ENCODE measurements around the gene WSB1. TPM values are rescaled to one million over a fixed set of nuclear protein-coding genes. Genes with fewer than 3 reads are reported as not detected.

Gene WSB1
- total RNA-seq, 1 donor from 2014 or later = 452 TPM

DNA sequence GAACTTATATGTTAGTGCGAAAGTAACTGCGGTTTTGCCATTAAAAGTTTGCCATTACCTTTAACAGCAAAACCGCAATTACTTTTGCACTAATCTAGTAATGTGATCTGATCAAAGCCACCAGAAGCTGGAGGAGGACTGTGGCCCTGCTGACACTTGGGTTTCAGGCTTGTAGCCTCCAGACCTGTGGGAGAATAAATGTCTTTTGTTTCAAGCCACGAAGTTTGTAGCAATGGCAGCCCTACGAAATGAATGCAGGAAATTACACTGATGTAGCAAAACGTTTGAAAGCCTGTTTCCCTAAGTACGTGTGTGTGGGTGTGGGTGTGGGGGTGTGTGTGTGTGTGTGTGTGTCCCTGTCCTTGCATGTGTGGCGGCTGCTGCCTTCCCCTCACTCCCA, 66.6 kb downstream of the WSB1 start:
- Mint-ChIP-seq H3K4me1 (ENCODE audit: low read depth) (peaks cover 1% of the 10 kb centered on the region), H3K9me3 (ENCODE audit: low read depth) (no peaks in the 10 kb centered on the region), H3K36me3 (ENCODE audit: insufficient read depth) (no peaks in the 10 kb centered on the region), H3K27ac (no peak overlapping the region), H3K27me3 (no peaks in the 10 kb centered on the region), H3K4me3 (ENCODE audit: low read depth) (no peak overlapping the region)
- TF ChIP-seq CTCF (IDR thresholded peaks at IDR 0.05; ENCODE audit: unreplicated experiment) = no peak
- DNase-seq (ENCODE audit: low spot score, unreplicated experiment) = no peak

GRCh38 chr17:27361695-27362094, 67.8 kb downstream of the WSB1 start:
- no peak for TF ChIP-seq CTCF (IDR thresholded peaks at IDR 0.05; ENCODE audit: unreplicated experiment)
- Mint-ChIP-seq H3K4me3 (ENCODE audit: low read depth) (no peak overlapping the region), H3K36me3 (ENCODE audit: insufficient read depth) (no peaks in the 10 kb centered on the region), H3K27ac (no peak overlapping the region), H3K27me3 (no peaks in the 10 kb centered on the region), H3K4me1 (ENCODE audit: low read depth) (peaks cover 1% of the 10 kb centered on the region), H3K9me3 (ENCODE audit: low read depth) (no peaks in the 10 kb centered on the region)
- no peak for DNase-seq (ENCODE audit: low spot score, unreplicated experiment)

DNA sequence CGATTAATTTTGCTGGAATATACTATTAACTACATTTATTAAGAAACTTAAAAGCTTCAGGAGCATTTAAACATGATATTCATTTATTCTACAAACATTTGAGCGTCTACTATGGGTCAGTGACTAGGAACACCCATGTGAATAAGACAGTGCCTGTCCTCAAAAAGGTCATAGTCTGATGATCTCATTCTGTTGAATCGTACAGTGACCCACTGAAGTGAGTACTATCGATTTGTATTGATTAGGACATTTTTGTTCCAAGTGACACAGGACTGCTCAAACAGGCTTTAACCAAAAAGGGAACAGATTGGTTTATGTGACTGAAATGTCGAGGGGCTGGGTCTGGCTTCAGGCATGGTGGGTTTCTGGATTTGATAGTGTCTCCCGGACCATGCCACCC, 68.6 kb downstream of the WSB1 start:
- no peak overlapping the region for H3K27ac Mint-ChIP-seq
- DNase-seq (ENCODE audit: low spot score, unreplicated experiment) = no peak
- peaks cover 1% of the 10 kb centered on the region for H3K4me1 Mint-ChIP-seq (ENCODE audit: low read depth)
- H3K9me3 Mint-ChIP-seq (ENCODE audit: low read depth) = no peaks in the 10 kb centered on the region
- TF ChIP-seq CTCF (IDR thresholded peaks at IDR 0.05; ENCODE audit: unreplicated experiment) = no peak
- H3K4me3 Mint-ChIP-seq (ENCODE audit: low read depth) = no peak overlapping the region
- H3K27me3 Mint-ChIP-seq = no peaks in the 10 kb centered on the region
- H3K36me3 Mint-ChIP-seq (ENCODE audit: insufficient read depth) = no peaks in the 10 kb centered on the region

GRCh38 chr17:27362909-27363308, 69.0 kb downstream of the WSB1 start:
- Mint-ChIP-seq H3K27me3 (no peaks in the 10 kb centered on the region), H3K9me3 (ENCODE audit: low read depth) (no peaks in the 10 kb centered on the region), H3K4me1 (ENCODE audit: low read depth) (peaks cover 1% of the 10 kb centered on the region), H3K4me3 (ENCODE audit: low read depth) (no peak overlapping the region), H3K36me3 (ENCODE audit: insufficient read depth) (no peaks in the 10 kb centered on the region), H3K27ac (no peak overlapping the region)
- no peak for DNase-seq (ENCODE audit: low spot score, unreplicated experiment)
- no peak for TF ChIP-seq CTCF (IDR thresholded peaks at IDR 0.05; ENCODE audit: unreplicated experiment)

- H3K27me3 Mint-ChIP-seq = no peaks in the 10 kb centered on the region
- peaks cover 1% of the 10 kb centered on the region for H3K4me1 Mint-ChIP-seq (ENCODE audit: low read depth)
- DNase-seq (ENCODE audit: low spot score, unreplicated experiment) = no peak
- no peak overlapping the region for H3K27ac Mint-ChIP-seq
- no peak overlapping the region for H3K4me3 Mint-ChIP-seq (ENCODE audit: low read depth)
- TF ChIP-seq CTCF (IDR thresholded peaks at IDR 0.05; ENCODE audit: unreplicated experiment) = no peak
- no peaks in the 10 kb centered on the region for H3K36me3 Mint-ChIP-seq (ENCODE audit: insufficient read depth)
- H3K9me3 Mint-ChIP-seq (ENCODE audit: low read depth) = no peaks in the 10 kb centered on the region
Measured at GRCh38 chr17:27363326-27363725, 69.4 kb downstream of the WSB1 start.

Small RNA genes within 50 kb of the gene (microRNA-seq; reads per million reads assigned to microRNA genes)
- gene MIR4522 (ENCODE audit: borderline number of aligned reads, unreplicated experiment) = not detected

Other genes with a start within 250 kb of the WSB1 start
- gene KSR1, start 162.3 kb downstream of the WSB1 start, total RNA-seq = 66.2 and 70.1 TPM in 2 replicates

Data from progenitor cell of endocrine pancreas (in vitro differentiated cells).